Brain microvascular endothelial cell (primary cell): ENCODE measurements around the gene MAN2A1.

Experiments
- DNase-seq: peaks from one replicate; pipeline ENCODE4 v3.0.0-alpha.2; 2020
- H3K27ac ChIP-seq: fragments of 250-450 bp; sonication (Bioruptor Pico); 2 replicates; pipeline ENCODE4 v1.5.1; 2020; ENCODE audit warnings: mild to moderate bottlenecking, moderate library complexity
- H3K27me3 ChIP-seq: fragments of 250-450 bp; sonication (Bioruptor Pico); replicated peaks from 2 replicates; pipeline ENCODE4 v1.5.1; 2020; ENCODE audit warnings: mild to moderate bottlenecking
- H3K36me3 ChIP-seq: fragments of 250-450 bp; sonication (Bioruptor Pico); replicated peaks from 2 replicates; pipeline ENCODE4 v1.5.1; 2020; ENCODE audit warnings: mild to moderate bottlenecking
- H3K4me3 ChIP-seq: 2 replicates; pipeline ENCODE4 v1.5.1; 2011; ENCODE audit warnings: low read depth, mild to moderate bottlenecking, control low read depth, low read length, moderate library complexity
- in situ Hi-C: cut with HindIII; loops from 2 replicates; pipeline ENCODE4 v1.10.0; 2017; ENCODE audit warnings: low sequenced_read_pairs, low pct_ligation_motif_present
- TF ChIP-seq, protein P1 (sequence below): IDR thresholded peaks from 2 replicates; pipeline ENCODE4 v1.5.1; 2011; ENCODE audit warnings: low read depth, mild to moderate bottlenecking, moderate library complexity, low read length, control low read depth, inconsistent platforms; ENCODE audit errors: missing control alignments

The MAN2A1 gene

DNA sequence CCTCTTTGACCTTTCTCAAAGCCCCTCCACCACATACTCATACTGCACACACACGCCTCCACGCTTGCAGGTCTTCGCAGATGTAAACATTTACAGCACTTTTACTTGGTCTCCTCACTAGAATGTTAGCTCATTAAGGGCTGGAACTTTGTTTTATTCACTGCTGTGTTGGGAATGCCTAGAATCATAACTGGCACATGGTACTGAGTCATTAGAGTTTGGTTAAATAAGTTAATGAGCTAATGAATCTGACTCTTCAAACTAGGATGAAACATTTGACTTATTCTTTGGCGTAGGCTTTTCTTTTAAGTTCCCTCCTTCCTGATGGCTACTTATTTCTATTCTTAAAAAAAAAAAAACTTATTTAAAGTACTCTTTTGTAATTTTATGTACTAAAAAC lies 28.9 kb downstream of the MAN2A1 start:
- DNase-seq: no peak

GRCh38 chr5:109719978-109720377 lies 30.3 kb downstream of the MAN2A1 start:
- TF ChIP-seq, protein P1, sequence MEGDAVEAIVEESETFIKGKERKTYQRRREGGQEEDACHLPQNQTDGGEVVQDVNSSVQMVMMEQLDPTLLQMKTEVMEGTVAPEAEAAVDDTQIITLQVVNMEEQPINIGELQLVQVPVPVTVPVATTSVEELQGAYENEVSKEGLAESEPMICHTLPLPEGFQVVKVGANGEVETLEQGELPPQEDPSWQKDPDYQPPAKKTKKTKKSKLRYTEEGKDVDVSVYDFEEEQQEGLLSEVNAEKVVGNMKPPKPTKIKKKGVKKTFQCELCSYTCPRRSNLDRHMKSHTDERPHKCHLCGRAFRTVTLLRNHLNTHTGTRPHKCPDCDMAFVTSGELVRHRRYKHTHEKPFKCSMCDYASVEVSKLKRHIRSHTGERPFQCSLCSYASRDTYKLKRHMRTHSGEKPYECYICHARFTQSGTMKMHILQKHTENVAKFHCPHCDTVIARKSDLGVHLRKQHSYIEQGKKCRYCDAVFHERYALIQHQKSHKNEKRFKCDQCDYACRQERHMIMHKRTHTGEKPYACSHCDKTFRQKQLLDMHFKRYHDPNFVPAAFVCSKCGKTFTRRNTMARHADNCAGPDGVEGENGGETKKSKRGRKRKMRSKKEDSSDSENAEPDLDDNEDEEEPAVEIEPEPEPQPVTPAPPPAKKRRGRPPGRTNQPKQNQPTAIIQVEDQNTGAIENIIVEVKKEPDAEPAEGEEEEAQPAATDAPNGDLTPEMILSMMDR: no peak
- no peaks in the 10 kb centered on the region for H3K27me3 ChIP-seq
- no peak overlapping the region for H3K4me3 ChIP-seq
- H3K27ac ChIP-seq: no peak overlapping the region
- in situ Hi-C loops: no loop called here
- peaks cover 3% of the 10 kb centered on the region for H3K36me3 ChIP-seq
- no peak for DNase-seq

More for the DNA sequence above, 28.9 kb downstream of the MAN2A1 start:
- in situ Hi-C loops: no loop called here
- Histone ChIP-seq H3K4me3 (no peak overlapping the region), H3K27ac (no peak overlapping the region), H3K36me3 (peaks cover 3% of the 10 kb centered on the region), H3K27me3 (no peaks in the 10 kb centered on the region)
- TF ChIP-seq, protein P1: no peak

DNA sequence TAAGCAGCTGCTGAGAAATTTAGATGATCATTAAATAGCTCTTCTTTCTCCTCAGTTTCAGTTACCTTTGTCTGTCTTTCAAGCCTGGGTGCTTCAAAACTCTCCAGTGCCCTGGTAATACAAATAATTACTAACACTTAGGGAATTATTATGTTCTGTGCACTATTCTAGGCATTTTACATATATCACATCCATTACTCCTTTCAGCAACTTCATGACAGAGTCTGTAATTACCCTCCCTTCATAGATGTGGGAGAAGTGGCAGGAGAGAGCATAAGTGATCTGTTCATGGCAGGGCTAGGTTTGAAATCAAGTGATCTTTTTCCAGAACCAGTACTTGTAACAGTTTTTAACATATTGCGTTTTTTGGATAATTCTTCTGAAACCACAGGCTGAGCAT lies 32.0 kb downstream of the MAN2A1 start:
- TF ChIP-seq, protein P1: no peak
- in situ Hi-C loops: no loop called here

DNA sequence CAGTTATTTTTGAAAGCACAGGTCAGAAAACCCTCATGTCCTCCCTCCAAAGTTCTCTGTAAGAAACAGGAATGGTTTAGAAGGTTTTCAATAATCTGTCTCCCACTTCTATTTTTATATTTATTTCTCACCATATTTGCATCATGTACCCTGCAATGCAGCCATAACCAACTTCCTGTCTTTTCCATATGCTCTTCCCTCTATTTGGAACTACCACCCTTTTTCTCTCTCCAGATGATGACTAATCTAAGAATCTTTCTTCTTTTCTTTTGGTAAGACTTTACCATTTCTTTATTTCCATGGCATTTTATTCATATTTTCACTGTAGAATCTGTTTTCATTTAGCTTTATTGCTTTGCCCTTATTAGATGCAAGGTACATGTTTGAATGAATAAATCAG lies 33.9 kb downstream of the MAN2A1 start:
- Histone ChIP-seq H3K27ac (no peak overlapping the region), H3K27me3 (no peaks in the 10 kb centered on the region), H3K4me3 (no peak overlapping the region), H3K36me3 (no peaks in the 10 kb centered on the region)
- TF ChIP-seq, protein P1: no peak
- in situ Hi-C loops: no loop called here
- DNase-seq: no peak

More for the DNA sequence above, 32.0 kb downstream of the MAN2A1 start:
- no peak for DNase-seq
- no peaks in the 10 kb centered on the region for H3K27me3 ChIP-seq
- H3K36me3 ChIP-seq: no peaks in the 10 kb centered on the region
- no peak overlapping the region for H3K27ac ChIP-seq
- no peak overlapping the region for H3K4me3 ChIP-seq

DNA sequence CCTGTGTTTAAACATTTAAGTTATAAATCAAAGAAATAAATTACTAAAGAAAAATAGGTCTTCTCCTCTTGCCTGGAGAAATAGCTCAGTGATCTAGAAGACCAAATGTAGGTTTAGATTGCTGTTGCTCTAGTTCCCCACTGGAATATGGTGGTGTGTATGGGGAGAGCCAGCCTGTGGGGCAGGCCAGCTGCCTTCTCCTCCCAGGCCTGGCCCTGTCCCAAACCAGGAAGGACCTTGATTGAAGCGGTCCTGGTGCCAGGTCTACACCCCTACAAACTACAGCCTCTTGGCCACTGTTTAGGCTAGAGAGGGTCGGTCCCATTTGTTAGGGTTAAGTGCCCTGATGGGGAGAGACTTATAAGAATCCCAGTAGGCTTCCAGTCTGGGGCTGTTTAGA lies 35.4 kb downstream of the MAN2A1 start:
- Histone ChIP-seq H3K27ac (no peak overlapping the region), H3K4me3 (no peak overlapping the region), H3K27me3 (no peaks in the 10 kb centered on the region), H3K36me3 (no peaks in the 10 kb centered on the region)
- DNase-seq: no peak
- in situ Hi-C loops: no loop called here
- TF ChIP-seq, protein P1: no peak
